Epithelial cell of proximal tubule (primary cell): Measurements from ENCODE around the gene EVI2A. TPM values are rescaled to one million over a fixed set of nuclear protein-coding genes. Genes with fewer than 3 reads are reported as not detected.

Experiments
- DNase-seq: peaks from one replicate; pipeline ENCODE4 v3.0.0-alpha.2; 2011; ENCODE audit warnings: low read depth
- H3K4me3 ChIP-seq: 2 replicates; pipeline ENCODE4 v1.5.1; 2011; ENCODE audit warnings: low read depth, mild to moderate bottlenecking, low read length
- total RNA-seq: library from RNA; depleted of rRNA; stranded (reverse); fragments of >200 nt; gene quantifications from 2 replicates; pipeline ENCODE4 v1.2.3, GENCODE V29; 2015
- TF ChIP-seq, protein P1 (sequence below): conservative IDR thresholded peaks from 2 replicates; pipeline ENCODE4 v1.5.1; 2012; ENCODE audit warnings: low read depth, mild to moderate bottlenecking, low read length

Gene EVI2A
- total RNA-seq, 1 donor from 2014 or later = not detected

DNA sequence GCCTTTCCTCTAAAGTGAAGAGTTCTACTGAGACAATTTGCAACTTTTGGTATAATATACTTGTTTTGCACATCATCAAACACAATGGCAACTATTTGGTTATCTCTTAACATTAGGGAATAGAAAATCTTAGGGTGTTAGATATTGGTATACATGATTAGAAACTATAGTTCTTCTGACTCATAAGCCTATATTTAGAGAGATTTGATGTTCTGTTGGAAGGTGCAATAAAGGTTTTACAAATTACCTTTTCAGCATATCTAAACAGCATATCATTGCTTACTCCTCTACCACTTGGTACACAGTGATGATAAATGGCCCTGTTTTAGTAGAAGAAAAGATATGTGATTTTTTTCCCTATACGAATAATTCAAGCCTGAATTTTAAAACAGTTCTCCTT, 13.8 kb downstream of the EVI2A start:
- TF ChIP-seq, protein P1, sequence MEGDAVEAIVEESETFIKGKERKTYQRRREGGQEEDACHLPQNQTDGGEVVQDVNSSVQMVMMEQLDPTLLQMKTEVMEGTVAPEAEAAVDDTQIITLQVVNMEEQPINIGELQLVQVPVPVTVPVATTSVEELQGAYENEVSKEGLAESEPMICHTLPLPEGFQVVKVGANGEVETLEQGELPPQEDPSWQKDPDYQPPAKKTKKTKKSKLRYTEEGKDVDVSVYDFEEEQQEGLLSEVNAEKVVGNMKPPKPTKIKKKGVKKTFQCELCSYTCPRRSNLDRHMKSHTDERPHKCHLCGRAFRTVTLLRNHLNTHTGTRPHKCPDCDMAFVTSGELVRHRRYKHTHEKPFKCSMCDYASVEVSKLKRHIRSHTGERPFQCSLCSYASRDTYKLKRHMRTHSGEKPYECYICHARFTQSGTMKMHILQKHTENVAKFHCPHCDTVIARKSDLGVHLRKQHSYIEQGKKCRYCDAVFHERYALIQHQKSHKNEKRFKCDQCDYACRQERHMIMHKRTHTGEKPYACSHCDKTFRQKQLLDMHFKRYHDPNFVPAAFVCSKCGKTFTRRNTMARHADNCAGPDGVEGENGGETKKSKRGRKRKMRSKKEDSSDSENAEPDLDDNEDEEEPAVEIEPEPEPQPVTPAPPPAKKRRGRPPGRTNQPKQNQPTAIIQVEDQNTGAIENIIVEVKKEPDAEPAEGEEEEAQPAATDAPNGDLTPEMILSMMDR = no peak
- no peak for DNase-seq
- H3K4me3 ChIP-seq = no peak overlapping the region

DNA sequence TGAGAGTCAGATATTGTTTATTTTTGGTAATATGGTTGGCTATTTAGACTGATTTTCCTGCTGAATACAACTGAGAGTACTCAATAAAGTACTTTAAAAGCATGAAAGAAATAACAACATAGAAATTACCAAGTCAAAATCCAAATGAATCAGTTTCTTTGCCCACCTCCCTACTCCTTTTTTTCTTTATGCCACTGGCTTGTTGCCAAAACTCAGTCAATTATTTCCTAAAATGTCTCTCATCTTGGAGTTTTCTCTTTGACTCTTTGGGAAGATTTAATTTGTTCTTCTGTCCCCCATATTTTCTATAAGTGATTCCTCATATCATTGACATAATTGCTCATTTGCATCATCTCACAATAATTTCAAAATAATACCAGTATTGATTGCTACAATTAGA, 21.8 kb downstream of the EVI2A start:
- H3K4me3 ChIP-seq = no peak overlapping the region
- TF ChIP-seq, protein P1 = no peak
- DNase-seq = no peak

DNA sequence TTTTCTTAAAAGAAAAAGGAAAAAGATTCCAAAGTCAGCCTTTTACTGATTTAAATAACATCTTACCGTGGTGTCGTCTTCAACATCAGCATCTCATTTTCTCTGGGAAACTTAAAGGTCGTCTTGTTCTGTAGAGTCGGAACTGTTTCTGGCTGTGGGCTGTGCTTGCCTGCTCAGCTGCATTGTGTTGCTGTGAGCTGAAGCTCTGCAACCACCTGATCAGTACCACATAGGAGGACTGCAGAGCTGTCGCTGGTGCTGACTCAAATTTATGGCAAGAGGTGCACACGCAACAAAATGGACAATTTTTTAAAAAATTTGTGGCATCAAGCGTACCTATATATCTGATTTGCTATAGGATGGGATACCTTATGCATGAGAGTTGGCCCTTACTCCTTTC, 24.3 kb downstream of the EVI2A start, which contains the start of gene OMG:
Gene OMG (minus strand): TSS at position 150 of the 400 bp plus-strand sequence. CDS start 908 bp downstream, outside the sequence.
- no peak for DNase-seq
- no peak within 1 kb of the TSS for H3K4me3 ChIP-seq
- TF ChIP-seq, protein P1 = no peak

DNA sequence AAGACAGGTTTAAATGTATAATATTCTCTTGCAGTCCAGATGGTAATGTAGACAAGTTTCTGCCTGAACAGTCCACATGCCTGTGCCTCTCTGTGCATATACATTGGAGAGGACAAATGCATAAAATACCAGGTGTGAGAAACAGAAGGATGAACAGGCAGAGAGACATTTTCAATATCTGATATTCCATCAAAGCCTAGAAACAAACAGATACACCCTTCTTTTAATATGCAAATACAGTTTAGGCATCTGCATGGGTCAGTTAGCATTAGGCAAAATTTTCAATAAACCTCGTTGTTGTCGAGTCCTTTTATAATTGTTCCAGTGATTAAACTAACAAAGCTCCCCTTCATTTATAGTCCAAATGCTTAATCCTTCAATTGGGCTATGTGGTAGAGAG, 25.3 kb downstream of the EVI2A start:
- TF ChIP-seq, protein P1 = no peak
- H3K4me3 ChIP-seq = no peak overlapping the region
- DNase-seq = no peak

DNA sequence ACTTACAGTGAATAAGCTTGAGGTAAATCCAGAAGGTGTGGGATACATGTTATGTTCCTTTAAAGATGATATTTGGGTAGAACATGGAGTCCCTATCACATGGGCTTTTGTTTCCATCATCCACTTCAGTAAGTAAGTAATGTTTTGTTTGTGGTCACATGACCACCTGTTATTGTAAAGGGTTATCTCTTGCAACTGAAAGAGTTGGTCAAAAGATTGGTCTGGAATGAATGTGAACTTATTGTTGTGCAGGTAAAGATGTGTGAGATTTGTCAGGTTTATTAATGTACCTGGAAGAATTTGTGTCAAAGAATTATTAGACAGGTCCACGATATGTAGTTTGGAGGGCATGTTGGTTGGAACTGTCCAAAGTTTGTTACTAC, 25.9 kb downstream of the EVI2A start:
- TF ChIP-seq, protein P1 = no peak
- no peak for DNase-seq
- H3K4me3 ChIP-seq = no peak overlapping the region

DNA sequence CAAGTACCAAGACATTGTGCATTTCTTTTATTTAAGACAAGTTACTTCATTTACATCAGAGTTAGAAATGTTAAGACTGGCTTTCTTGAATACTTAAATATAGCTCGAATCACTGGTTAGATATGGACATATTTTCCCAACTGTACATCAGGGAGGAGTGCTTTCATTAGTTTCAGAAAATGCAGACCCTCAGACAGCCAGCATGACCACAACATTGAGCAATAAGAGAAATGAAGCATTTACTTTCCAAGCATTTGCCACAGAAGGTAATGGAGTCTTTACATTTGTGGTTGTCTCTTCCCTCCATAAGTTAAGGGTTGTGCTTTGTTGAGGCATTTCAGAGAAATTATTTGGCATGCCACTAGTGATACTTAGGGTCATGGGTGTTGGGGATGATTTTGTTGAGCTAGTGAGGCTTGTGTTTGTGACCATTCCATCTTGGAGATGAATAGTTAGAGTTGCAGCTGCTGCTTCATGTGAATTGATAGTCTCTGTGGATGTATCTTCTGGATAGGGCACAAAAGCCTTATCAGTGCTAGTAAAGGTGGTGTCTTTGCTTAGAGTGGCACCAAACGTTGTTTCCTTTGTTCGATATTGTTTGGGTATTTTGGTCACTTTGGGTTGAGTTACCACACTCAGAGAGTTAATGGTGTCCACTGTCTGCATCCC, 26.5 kb downstream of the EVI2A start:
- DNase-seq = no peak
- TF ChIP-seq, protein P1 = no peak
- no peak overlapping the region for H3K4me3 ChIP-seq

DNA sequence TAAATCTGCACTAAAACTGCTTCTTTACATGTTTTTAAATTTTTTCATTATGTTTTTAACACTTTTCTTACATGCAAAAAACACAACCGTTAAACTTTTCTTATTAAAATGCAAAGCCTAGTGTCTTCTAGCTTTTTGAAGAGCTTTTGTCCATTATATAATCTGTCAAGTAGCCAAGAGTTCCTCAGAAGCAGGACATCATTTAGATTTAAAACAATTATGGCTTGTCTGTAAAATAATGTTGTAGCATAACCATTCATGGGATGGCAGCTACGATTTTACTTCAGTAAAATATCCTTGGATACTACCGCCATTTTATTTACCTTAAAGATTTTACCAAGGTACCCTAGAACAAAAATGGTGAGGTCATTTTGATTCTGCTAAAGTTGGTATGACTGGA, 27.2 kb downstream of the EVI2A start:
- no peak for DNase-seq
- H3K4me3 ChIP-seq = no peak overlapping the region

More for the DNA sequence above, 27.2 kb downstream of the EVI2A start:
- TF ChIP-seq, protein P1 = no peak
